HG02884 (cell line): ENCODE data around the gene NTN5.

Experiments used
- ATAC-seq: cut with Tn5 transposase; IDR thresholded peaks from one replicate; pipeline ENCODE4 v1.9.1; 2021; ENCODE audit warnings: mild to moderate bottlenecking, moderate library complexity; ENCODE audit not compliant: unreplicated experiment

NTN5 gene

GRCh38 chr19:48616041-48616436, 56.8 kb downstream of the NTN5 start:
- ATAC-seq = no peak

GRCh38 chr19:48615231-48616040, 57.4 kb downstream of the NTN5 start:
- no peak for ATAC-seq

GRCh38 chr19:48614436-48615230, 58.2 kb downstream of the NTN5 start, which contains the start of gene FAM83E:
Gene FAM83E, minus strand, starts transcription at chr19:48615076. Its CDS starts 1,704 bp downstream, at chr19:48613372.
- ATAC-seq = no peak

GRCh38 chr19:48613852-48614435, 58.9 kb downstream of the NTN5 start:
- no peak for ATAC-seq

GRCh38 chr19:48613024-48613851, 59.6 kb downstream of the NTN5 start:
- no peak for ATAC-seq

GRCh38 chr19:48611872-48612271, 60.9 kb downstream of the NTN5 start:
- ATAC-seq = no peak
